Measurements from ENCODE around the gene ANXA2R. TPM values are rescaled to one million over a fixed set of nuclear protein-coding genes. Genes with fewer than 3 reads are reported as not detected.
A peak's percentile ranks its signal among the peaks of the same experiment; 100 is the strongest.
"Not testable (repeated sequence)": the region's sequence is repeated elsewhere in the genome, so short reads cannot be mapped to it uniquely, and the experiment has no call there.

Gene ANXA2R
- total and polyA plus RNA-seq, 9 of the 15 experiments (the other 6 are each of a cell fraction or from before 2014, with no cell fraction given): 2.1 to 4.8 (median 3.4) TPM

GRCh38 chr5:43084468-43084867 is 44.3 kb upstream of the ANXA2R start:
- 85% methylated on average over 7 of the region's 7 CpGs for WGBS (ENCODE audit: insufficient coverage, low coverage, missing lambda C conversion rate)
- H3K79me2 ChIP-seq (ENCODE audit: control insufficient read depth, insufficient read depth, low read length); H3K4me2 ChIP-seq (ENCODE audit: insufficient read depth, low read length); H3K4me3 ChIP-seq; H4K20me1 ChIP-seq (replicated peaks; ENCODE audit: control insufficient read depth, insufficient read depth, low read length); H3K27ac ChIP-seq (ENCODE audit: extremely low read depth, low read depth, low read length); H3K9ac ChIP-seq (ENCODE audit: insufficient read depth in 1 of 2, low read depth in 2 of 2, low read length in 2 of 2); intact Hi-C loops (cut with micrococcal nuclease); CTCF ChIA-PET (ENCODE audit: low intra/inter-chr PET ratio); BruUV-seq (replicated peaks); H3K9me1 ChIP-seq (ENCODE audit: control insufficient read depth, insufficient read depth, low read length); DNase-seq (ENCODE audit: extremely low read depth in 1 of 4, low spot score in 3 of 4); H3K9me3 ChIP-seq (replicated peaks; ENCODE audit: control insufficient read depth, insufficient read depth, low read depth, low read length); H3K27me3 ChIP-seq (ENCODE audit: control insufficient read depth in 2 of 2, insufficient read depth in 2 of 2, low read length in 2 of 2); FAIRE-seq; H2AFZ ChIP-seq (ENCODE audit: low read depth, low read length); ATAC-seq; in situ Hi-C loops (cut with MboI): not testable (repeated sequence)
- H3K4me1 ChIP-seq (replicated peaks in 1 of 2; ENCODE audit: control insufficient read depth in 2 of 2, insufficient read depth in 2 of 2, low read length in 2 of 2): peaks cover 4 to 20% of the 10 kb centered on the region in 2 experiments; a peak in 3 of 5 replicates
- H3K36me3 ChIP-seq (ENCODE audit: control insufficient read depth, insufficient read depth, low read length): peaks cover 14% of the 10 kb centered on the region; the same call in 2 of the 3 replicates
- peak; percentile 27; the same call in 1 of the 2 replicates for TF ChIP-seq CC2D1A (IDR thresholded peaks at IDR 0.05)
- TF ChIP-seq TRIM28 (IDR thresholded peaks at IDR 0.05): peak; percentile 82
- peak; percentile 53 to 67; a peak in 3 of 4 replicates for TF ChIP-seq TRIM24 (IDR thresholded peaks at IDR 0.05)
- peak in 1 of 2 experiments; percentile 93; a peak in 2 of 3 replicates for TF ChIP-seq CBX3 (IDR thresholded peaks at IDR 0.05; ENCODE audit: borderline replicate concordance in 1 of 2, low read length in 2 of 2)
- TF ChIP-seq ZNF384 (IDR thresholded peaks at IDR 0.05; ENCODE audit: low read depth, low read length): peak; percentile 66; the same call in 1 of the 2 replicates
- TF ChIP-seq CHAMP1 (IDR thresholded peaks at IDR 0.05): 0 out of 2 replicates have a peak, but pooled peaks have one; percentile 35
- TF ChIP-seq ZNF280A (IDR thresholded peaks at IDR 0.05; ENCODE audit: low read depth, partially characterized antibody): peak; percentile 93
- peak; percentile 59; the same call in 1 of the 2 replicates for TF ChIP-seq CBX5 (IDR thresholded peaks at IDR 0.05; ENCODE audit: borderline replicate concordance, low read depth)
- POLR2A ChIA-PET: interaction anchor here (0.6 to 1.2 kb wide), 2 partner anchors 9 to 19 kb away, joined by 3 to 4 read pairs; no protein-coding TSS in a partner anchor

All from K562 (cell line).